ENCODE results near the gene PLA2G2D.

Gene PLA2G2D

GRCh38 chr1:20090119-20090518, 29.2 kb downstream of the PLA2G2D start:
- TF ChIP-seq CTCF (IDR thresholded peaks at IDR 0.05), result no peak
- Histone ChIP-seq H3K4me3 (ENCODE audit: low read depth in 1 of 2, low read length in 1 of 2) (no peak overlapping the region), H3K4me1 (ENCODE audit: control insufficient read depth in 1 of 2, insufficient read depth in 1 of 2, low read depth in 1 of 2, low read length in 1 of 2) (no peaks in the 10 kb centered on the region), H3K27ac (no peak overlapping the region), H3K36me3 (no peaks in the 10 kb centered on the region), H3K27me3 (peaks cover 10% of the 10 kb centered on the region), H3K9me3 (no peaks in the 10 kb centered on the region)

GRCh38 chr1:20089328-20090077, 29.8 kb downstream of the PLA2G2D start:
- H3K4me3 ChIP-seq (ENCODE audit: low read depth in 1 of 2, low read length in 1 of 2), result no peak overlapping the region
- TF ChIP-seq CTCF (IDR thresholded peaks at IDR 0.05), result no peak
- peaks cover 9% of the 10 kb centered on the region for H3K27me3 ChIP-seq
- H3K27ac ChIP-seq, result no peak overlapping the region
- H3K4me1 ChIP-seq (ENCODE audit: control insufficient read depth in 1 of 2, insufficient read depth in 1 of 2, low read depth in 1 of 2, low read length in 1 of 2), result no peaks in the 10 kb centered on the region
- no peaks in the 10 kb centered on the region for H3K36me3 ChIP-seq
- H3K9me3 ChIP-seq, result no peaks in the 10 kb centered on the region

- Histone ChIP-seq H3K4me3 (ENCODE audit: low read depth in 1 of 2, low read length in 1 of 2) (no peak overlapping the region), H3K27ac (no peak overlapping the region), H3K9me3 (no peaks in the 10 kb centered on the region)
Measured at GRCh38 chr1:20087668-20088067, 31.7 kb downstream of the PLA2G2D start.

GRCh38 chr1:20086800-20087199, 32.5 kb downstream of the PLA2G2D start:
- Histone ChIP-seq H3K27ac (no peak overlapping the region), H3K9me3 (no peaks in the 10 kb centered on the region), H3K4me1 (ENCODE audit: control insufficient read depth in 1 of 2, insufficient read depth in 1 of 2, low read depth in 1 of 2, low read length in 1 of 2) (no peaks in the 10 kb centered on the region), H3K36me3 (no peaks in the 10 kb centered on the region), H3K27me3 (peaks cover 12% of the 10 kb centered on the region), H3K4me3 (ENCODE audit: low read depth in 1 of 2, low read length in 1 of 2) (no peak overlapping the region)
- TF ChIP-seq CTCF (IDR thresholded peaks at IDR 0.05), result no peak

More at GRCh38 chr1:20087668-20088067, 31.7 kb downstream of the PLA2G2D start:
- no peak for TF ChIP-seq CTCF (IDR thresholded peaks at IDR 0.05)
- no peaks in the 10 kb centered on the region for H3K4me1 ChIP-seq (ENCODE audit: control insufficient read depth in 1 of 2, insufficient read depth in 1 of 2, low read depth in 1 of 2, low read length in 1 of 2)
- no peaks in the 10 kb centered on the region for H3K36me3 ChIP-seq
- peaks cover 7% of the 10 kb centered on the region for H3K27me3 ChIP-seq

- TF ChIP-seq CTCF (IDR thresholded peaks at IDR 0.05), result no peak
- peaks cover 41% of the 10 kb centered on the region for H3K27me3 ChIP-seq
- H3K4me3 ChIP-seq (ENCODE audit: low read depth in 1 of 2, low read length in 1 of 2), result no peak overlapping the region
- no peaks in the 10 kb centered on the region for H3K36me3 ChIP-seq
- no peaks in the 10 kb centered on the region for H3K9me3 ChIP-seq
- H3K4me1 ChIP-seq (ENCODE audit: control insufficient read depth in 1 of 2, insufficient read depth in 1 of 2, low read depth in 1 of 2, low read length in 1 of 2), result no peaks in the 10 kb centered on the region
- H3K27ac ChIP-seq, result no peak overlapping the region
Measured at GRCh38 chr1:20083178-20083944, 36.0 kb downstream of the PLA2G2D start.

Data from neutrophil (primary cell).